ENCODE data around the gene STK17A.

STK17A gene

DNA sequence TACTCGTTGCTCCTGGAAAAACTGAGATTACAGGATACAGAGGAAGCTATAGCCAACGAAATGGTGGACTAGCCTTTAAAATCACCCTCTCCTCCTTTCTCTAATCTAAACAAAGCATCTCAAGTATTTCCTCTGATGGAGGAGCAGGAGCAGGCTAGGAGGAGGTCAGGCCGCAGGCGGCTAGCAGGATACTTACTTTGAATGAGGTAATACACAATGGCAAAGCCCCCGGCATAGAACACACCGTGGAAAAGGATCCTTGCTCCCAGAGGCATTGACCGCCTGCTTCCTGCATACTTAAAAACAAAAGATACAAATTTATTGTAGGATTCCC, 64.4 kb downstream of the STK17A start:
- TF ChIP-seq TAF1 (IDR thresholded peaks at IDR 0.05; ENCODE audit: low read depth) (no peak), CREB1 (IDR thresholded peaks at IDR 0.05; ENCODE audit: low read depth) (no peak), TEAD4 (IDR thresholded peaks at IDR 0.05) (no peak), CEBPB (IDR thresholded peaks at IDR 0.05) (no peak), RAD21 (IDR thresholded peaks at IDR 0.05; ENCODE audit: low read depth) (no peak), TCF12 (IDR thresholded peaks at IDR 0.05; ENCODE audit: low read depth) (no peak), NFIC (IDR thresholded peaks at IDR 0.05) (no peak)
- TF ChIP-seq, protein P1, sequence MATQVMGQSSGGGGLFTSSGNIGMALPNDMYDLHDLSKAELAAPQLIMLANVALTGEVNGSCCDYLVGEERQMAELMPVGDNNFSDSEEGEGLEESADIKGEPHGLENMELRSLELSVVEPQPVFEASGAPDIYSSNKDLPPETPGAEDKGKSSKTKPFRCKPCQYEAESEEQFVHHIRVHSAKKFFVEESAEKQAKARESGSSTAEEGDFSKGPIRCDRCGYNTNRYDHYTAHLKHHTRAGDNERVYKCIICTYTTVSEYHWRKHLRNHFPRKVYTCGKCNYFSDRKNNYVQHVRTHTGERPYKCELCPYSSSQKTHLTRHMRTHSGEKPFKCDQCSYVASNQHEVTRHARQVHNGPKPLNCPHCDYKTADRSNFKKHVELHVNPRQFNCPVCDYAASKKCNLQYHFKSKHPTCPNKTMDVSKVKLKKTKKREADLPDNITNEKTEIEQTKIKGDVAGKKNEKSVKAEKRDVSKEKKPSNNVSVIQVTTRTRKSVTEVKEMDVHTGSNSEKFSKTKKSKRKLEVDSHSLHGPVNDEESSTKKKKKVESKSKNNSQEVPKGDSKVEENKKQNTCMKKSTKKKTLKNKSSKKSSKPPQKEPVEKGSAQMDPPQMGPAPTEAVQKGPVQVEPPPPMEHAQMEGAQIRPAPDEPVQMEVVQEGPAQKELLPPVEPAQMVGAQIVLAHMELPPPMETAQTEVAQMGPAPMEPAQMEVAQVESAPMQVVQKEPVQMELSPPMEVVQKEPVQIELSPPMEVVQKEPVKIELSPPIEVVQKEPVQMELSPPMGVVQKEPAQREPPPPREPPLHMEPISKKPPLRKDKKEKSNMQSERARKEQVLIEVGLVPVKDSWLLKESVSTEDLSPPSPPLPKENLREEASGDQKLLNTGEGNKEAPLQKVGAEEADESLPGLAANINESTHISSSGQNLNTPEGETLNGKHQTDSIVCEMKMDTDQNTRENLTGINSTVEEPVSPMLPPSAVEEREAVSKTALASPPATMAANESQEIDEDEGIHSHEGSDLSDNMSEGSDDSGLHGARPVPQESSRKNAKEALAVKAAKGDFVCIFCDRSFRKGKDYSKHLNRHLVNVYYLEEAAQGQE (IDR thresholded peaks at IDR 0.05; ENCODE audit: low read depth) = no peak

DNA sequence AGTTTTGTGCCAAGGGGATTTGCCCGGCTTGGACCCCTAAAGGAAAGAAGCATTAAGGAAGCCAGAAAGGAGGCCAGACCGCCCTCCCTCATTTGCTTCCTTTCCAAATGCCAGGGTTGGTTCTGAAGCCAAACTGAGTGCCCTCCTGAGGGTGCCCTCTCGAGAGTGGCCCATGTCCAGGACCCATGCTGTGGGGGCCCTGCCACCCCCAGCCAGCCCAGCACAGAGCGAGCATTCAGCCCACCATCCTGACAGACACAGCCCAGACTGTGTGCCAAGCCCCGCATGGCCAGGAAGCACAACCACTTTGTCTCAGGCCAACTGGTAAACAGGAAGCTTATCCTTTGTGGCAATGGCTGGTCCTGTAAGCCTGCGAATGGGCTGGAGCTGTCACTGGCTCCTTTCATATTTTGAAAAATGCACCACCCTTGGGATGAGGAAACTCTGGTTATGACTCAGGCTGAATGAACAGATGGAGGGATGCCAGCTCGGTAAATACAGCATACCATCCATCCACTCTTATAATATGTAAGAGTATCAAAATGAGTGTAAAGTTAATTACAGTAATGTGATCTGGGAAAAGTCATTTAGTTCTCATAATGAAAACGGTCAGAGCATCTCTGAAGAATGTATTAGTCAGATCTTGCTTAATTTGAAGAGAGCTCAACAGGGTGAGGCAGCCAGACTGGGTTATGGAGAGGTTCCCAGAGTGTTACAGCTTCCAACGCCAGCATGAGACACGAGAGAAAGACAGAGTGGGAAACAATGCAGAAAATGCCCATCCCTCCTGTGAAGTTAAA, 65.0 kb downstream of the STK17A start:
- TF ChIP-seq, protein P1 (IDR thresholded peaks at IDR 0.05; ENCODE audit: low read depth) = no peak
- TF ChIP-seq CREB1 (IDR thresholded peaks at IDR 0.05; ENCODE audit: low read depth) (no peak), TAF1 (IDR thresholded peaks at IDR 0.05; ENCODE audit: low read depth) (no peak), EGR1 (IDR thresholded peaks at IDR 0.05) (no peak), RAD21 (IDR thresholded peaks at IDR 0.05; ENCODE audit: low read depth) (peak; percentile 9; the same call in 1 of the 2 replicates), YY1 (IDR thresholded peaks at IDR 0.05; ENCODE audit: low read depth) (peak; percentile 42; the same call in 1 of the 2 replicates), NFIC (IDR thresholded peaks at IDR 0.05) (peak; percentile 85), CEBPB (IDR thresholded peaks at IDR 0.05) (peak; percentile 71), TCF12 (IDR thresholded peaks at IDR 0.05; ENCODE audit: low read depth) (peak; percentile 87), TEAD4 (IDR thresholded peaks at IDR 0.05) (peak; percentile 80; the same call in 1 of the 2 replicates), EP300 (IDR thresholded peaks at IDR 0.05; ENCODE audit: borderline replicate concordance) (peak; percentile 88), ZBTB7A (IDR thresholded peaks at IDR 0.05; ENCODE audit: low read depth) (0 out of 2 replicates have a peak, but pooled peaks have one; percentile 64), FOXM1 (IDR thresholded peaks at IDR 0.05; ENCODE audit: borderline replicate concordance, low read depth) (peak; percentile 100)
- TF ChIP-seq, protein P2, sequence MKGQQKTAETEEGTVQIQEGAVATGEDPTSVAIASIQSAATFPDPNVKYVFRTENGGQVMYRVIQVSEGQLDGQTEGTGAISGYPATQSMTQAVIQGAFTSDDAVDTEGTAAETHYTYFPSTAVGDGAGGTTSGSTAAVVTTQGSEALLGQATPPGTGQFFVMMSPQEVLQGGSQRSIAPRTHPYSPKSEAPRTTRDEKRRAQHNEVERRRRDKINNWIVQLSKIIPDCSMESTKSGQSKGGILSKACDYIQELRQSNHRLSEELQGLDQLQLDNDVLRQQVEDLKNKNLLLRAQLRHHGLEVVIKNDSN (IDR thresholded peaks at IDR 0.05) = no peak
- TF ChIP-seq, protein P3, sequence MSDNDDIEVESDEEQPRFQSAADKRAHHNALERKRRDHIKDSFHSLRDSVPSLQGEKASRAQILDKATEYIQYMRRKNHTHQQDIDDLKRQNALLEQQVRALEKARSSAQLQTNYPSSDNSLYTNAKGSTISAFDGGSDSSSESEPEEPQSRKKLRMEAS (IDR thresholded peaks at IDR 0.05) = peak; percentile 17; the same call in 1 of the 2 replicates

DNA sequence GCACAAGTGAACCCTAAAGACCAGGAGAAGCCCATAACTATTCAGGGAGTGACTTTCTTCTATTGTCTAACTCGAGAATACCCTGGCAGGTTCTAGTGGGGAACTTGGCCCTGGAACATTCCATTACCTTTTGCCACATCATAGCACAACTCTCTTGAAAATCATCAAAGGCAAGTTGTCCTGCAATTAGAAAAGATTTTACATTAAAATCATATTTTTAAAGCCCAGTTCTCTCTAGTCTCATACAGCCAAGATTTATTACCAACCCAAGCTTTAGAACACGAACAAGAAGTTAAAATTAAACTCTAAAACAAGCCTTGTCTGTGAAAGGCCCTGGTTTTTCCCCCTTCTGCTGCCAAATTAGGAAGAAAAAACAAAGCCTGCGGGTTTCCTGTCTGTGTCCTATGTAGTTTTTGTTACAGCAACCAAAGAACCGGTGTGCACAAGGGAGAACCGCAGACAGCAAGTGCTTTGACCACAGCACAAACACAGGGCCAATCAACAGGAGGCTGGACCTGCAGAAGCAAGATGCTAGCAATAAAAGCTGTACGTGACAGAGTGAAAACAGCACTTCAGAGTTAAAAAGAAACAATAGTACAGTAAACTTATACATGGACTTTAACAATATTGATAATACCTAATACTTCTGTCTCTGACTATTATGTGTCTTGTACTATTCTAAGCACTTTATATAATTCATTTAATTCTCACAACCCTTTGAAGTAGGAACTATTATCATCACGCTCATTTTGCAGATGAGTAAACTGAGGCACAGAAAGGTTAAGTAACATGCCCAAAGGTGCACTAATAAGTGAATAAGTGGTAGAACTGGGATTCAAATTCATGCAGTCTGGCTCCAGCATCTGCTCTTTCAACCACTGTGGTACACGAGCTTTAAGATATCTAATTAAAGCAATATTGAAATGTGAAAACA, 65.8 kb downstream of the STK17A start:
- TF ChIP-seq CEBPB (IDR thresholded peaks at IDR 0.05) (no peak), CREB1 (IDR thresholded peaks at IDR 0.05; ENCODE audit: low read depth) (no peak), NFIC (IDR thresholded peaks at IDR 0.05) (no peak), TCF12 (IDR thresholded peaks at IDR 0.05; ENCODE audit: low read depth) (no peak), EP300 (IDR thresholded peaks at IDR 0.05; ENCODE audit: borderline replicate concordance) (0 out of 2 replicates have a peak, but pooled peaks have one; percentile 4), TAF1 (IDR thresholded peaks at IDR 0.05; ENCODE audit: low read depth) (no peak)
- TF ChIP-seq, protein P3 (IDR thresholded peaks at IDR 0.05) = no peak

DNA sequence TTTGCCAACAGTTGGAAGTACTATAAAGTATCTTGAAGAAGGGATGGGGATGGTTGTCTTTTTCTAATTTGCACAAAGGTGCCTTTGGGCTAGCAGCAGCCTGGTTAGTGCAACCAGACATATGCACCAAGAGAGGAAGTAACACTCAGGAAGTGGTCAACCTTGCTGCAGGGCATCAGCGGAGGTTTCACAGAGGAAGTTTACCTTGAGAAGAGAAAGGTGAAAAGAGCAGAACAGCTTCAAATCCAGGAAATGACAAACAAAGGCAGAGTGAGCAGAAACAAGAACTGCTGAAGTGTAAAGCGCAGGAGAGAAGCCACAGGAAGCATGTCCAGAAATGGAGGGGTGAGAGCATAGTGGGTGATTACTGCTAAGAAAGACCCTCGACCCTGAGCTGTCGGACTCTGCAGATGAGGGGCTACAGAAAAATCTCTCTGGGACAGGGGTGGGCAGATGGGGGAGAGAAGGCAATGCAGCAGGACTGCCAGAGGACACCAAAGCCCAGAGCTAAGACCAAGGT, 66.9 kb downstream of the STK17A start:
- TF ChIP-seq FOXM1 (IDR thresholded peaks at IDR 0.05; ENCODE audit: borderline replicate concordance, low read depth) (no peak), CREB1 (IDR thresholded peaks at IDR 0.05; ENCODE audit: low read depth) (no peak), ZBTB7A (IDR thresholded peaks at IDR 0.05; ENCODE audit: low read depth) (no peak), YY1 (IDR thresholded peaks at IDR 0.05; ENCODE audit: low read depth) (no peak), TAF1 (IDR thresholded peaks at IDR 0.05; ENCODE audit: low read depth) (no peak), TCF12 (IDR thresholded peaks at IDR 0.05; ENCODE audit: low read depth) (no peak), EGR1 (IDR thresholded peaks at IDR 0.05) (no peak), EP300 (IDR thresholded peaks at IDR 0.05; ENCODE audit: borderline replicate concordance) (no peak), TEAD4 (IDR thresholded peaks at IDR 0.05) (no peak), RAD21 (IDR thresholded peaks at IDR 0.05; ENCODE audit: low read depth) (no peak), NFIC (IDR thresholded peaks at IDR 0.05) (no peak)
- TF ChIP-seq, protein P2 (IDR thresholded peaks at IDR 0.05) = no peak
- TF ChIP-seq, protein P1 (IDR thresholded peaks at IDR 0.05; ENCODE audit: low read depth) = no peak
- TF ChIP-seq, protein P3 (IDR thresholded peaks at IDR 0.05) = no peak

All from Ishikawa (cell line).